Type B pancreatic cell (in vitro differentiated cells): ENCODE results near the gene ECPAS. TPM values are rescaled to one million over a fixed set of nuclear protein-coding genes. Genes with fewer than 3 reads are reported as not detected.

Source experiments
- DNase-seq: peaks from one replicate; pipeline ENCODE4 v3.0.0; 2021; ENCODE audit warnings: mixed read lengths; ENCODE audit not compliant: unreplicated experiment; ENCODE audit errors: extremely low spot score
- H3K27ac Mint-ChIP-seq: 2 replicates; pipeline ENCODE4 v1.8.0; 2021; ENCODE audit warnings: mild to moderate bottlenecking, mixed read lengths
- H3K27me3 Mint-ChIP-seq: 2 replicates; pipeline ENCODE4 v1.8.0; 2021; ENCODE audit warnings: mixed read lengths
- H3K36me3 Mint-ChIP-seq: 2 replicates; pipeline ENCODE4 v1.8.0; 2021; ENCODE audit warnings: mixed read lengths
- H3K4me1 Mint-ChIP-seq: one replicate; pipeline ENCODE4 v1.8.0; 2021; ENCODE audit warnings: mixed read lengths; ENCODE audit not compliant: unreplicated experiment
- H3K4me3 Mint-ChIP-seq: 2 replicates; pipeline ENCODE4 v1.8.0; 2021; ENCODE audit warnings: mild to moderate bottlenecking, mixed read lengths
- H3K9me3 Mint-ChIP-seq: 2 replicates; pipeline ENCODE4 v1.8.0; 2021; ENCODE audit warnings: mixed read lengths
- CTCF ChIP-seq: fragments of 200-600 bp; sonication (generic); conservative IDR thresholded peaks from 2 replicates; pipeline ENCODE4 v1.5.0; 2021; ENCODE audit warnings: antibody characterized with exemption, mild to moderate bottlenecking
- total RNA-seq: library from RNA; stranded (reverse); gene quantifications from 2 replicates; pipeline ENCODE4 v1.2.1, GENCODE V29; 2021; ENCODE audit warnings: low replicate concordance

ECPAS gene
- total RNA-seq, 1 donor from 2014 or later: 82.9 TPM

- Mint-ChIP-seq H3K36me3 (peaks cover 41% of the 10 kb centered on the region), H3K9me3 (no peaks in the 10 kb centered on the region), H3K4me1 (peaks cover 4% of the 10 kb centered on the region), H3K27ac (no peak overlapping the region), H3K27me3 (no peaks in the 10 kb centered on the region), H3K4me3 (no peak overlapping the region)
- no peak for DNase-seq
- TF ChIP-seq CTCF: no peak
Measured at GRCh38 chr9:111440226-111440625, 44.0 kb downstream of the ECPAS start.

GRCh38 chr9:111438541-111439235 lies 45.5 kb downstream of the ECPAS start:
- no peaks in the 10 kb centered on the region for H3K27me3 Mint-ChIP-seq
- H3K9me3 Mint-ChIP-seq: no peaks in the 10 kb centered on the region
- no peak overlapping the region for H3K27ac Mint-ChIP-seq
- H3K4me1 Mint-ChIP-seq: peaks cover 4% of the 10 kb centered on the region
- peaks cover 39% of the 10 kb centered on the region for H3K36me3 Mint-ChIP-seq
- no peak overlapping the region for H3K4me3 Mint-ChIP-seq
- DNase-seq: no peak
- TF ChIP-seq CTCF: no peak

GRCh38 chr9:111436571-111436970 lies 47.6 kb downstream of the ECPAS start:
- TF ChIP-seq CTCF: no peak
- H3K9me3 Mint-ChIP-seq: no peaks in the 10 kb centered on the region
- H3K4me3 Mint-ChIP-seq: no peak overlapping the region
- no peaks in the 10 kb centered on the region for H3K27me3 Mint-ChIP-seq
- H3K36me3 Mint-ChIP-seq: peaks cover 38% of the 10 kb centered on the region
- DNase-seq: no peak
- H3K27ac Mint-ChIP-seq: no peak overlapping the region
- H3K4me1 Mint-ChIP-seq: peaks cover 4% of the 10 kb centered on the region

- Mint-ChIP-seq H3K27me3 (no peaks in the 10 kb centered on the region), H3K4me1 (peaks cover 4% of the 10 kb centered on the region), H3K36me3 (peaks cover 32% of the 10 kb centered on the region), H3K4me3 (no peak overlapping the region), H3K9me3 (no peaks in the 10 kb centered on the region), H3K27ac (no peak overlapping the region)
- no peak for TF ChIP-seq CTCF
- DNase-seq: no peak
Measured at GRCh38 chr9:111433082-111433481, 51.1 kb downstream of the ECPAS start.

GRCh38 chr9:111431684-111432083 lies 52.5 kb downstream of the ECPAS start:
- no peak for DNase-seq
- TF ChIP-seq CTCF: no peak
- H3K4me1 Mint-ChIP-seq: peaks cover 4% of the 10 kb centered on the region

More at GRCh38 chr9:111431684-111432083, 52.5 kb downstream of the ECPAS start:
- no peak overlapping the region for H3K27ac Mint-ChIP-seq
- no peaks in the 10 kb centered on the region for H3K27me3 Mint-ChIP-seq
- peaks cover 35% of the 10 kb centered on the region for H3K36me3 Mint-ChIP-seq
- no peak overlapping the region for H3K4me3 Mint-ChIP-seq
- H3K9me3 Mint-ChIP-seq: no peaks in the 10 kb centered on the region
